H1 (cell line): Measurements from ENCODE around the gene CD244. TPM values are rescaled to one million over a fixed set of nuclear protein-coding genes. Genes with fewer than 3 reads are reported as not detected.

ENCODE experiments used
- CTCF ChIA-PET: fragments of 300-600 bp; sonication (Branson Sonifier 250); formaldehyde crosslinking; loops from one replicate; lab custom pipeline; 2021; ENCODE audit not compliant: partially characterized antibody; lab: Charles Lee
- POLR2A ChIA-PET: fragments of 300-600 bp; sonication (Branson Sonifier 250); formaldehyde crosslinking; loops from one replicate; lab custom pipeline; 2021; ENCODE audit warnings: inconsistent platforms; ENCODE audit not compliant: partially characterized antibody; lab: Charles Lee
- DNase-seq, 2 experiments: peaks; one replicate each; pipeline versions ENCODE4 v3.0.0 to v3.0.0-alpha.2; 2010 to 2022; ENCODE audit warnings: low spot score in 2 of 2, low read depth in 1 of 2, mixed read lengths in 1 of 2
- FAIRE-seq: peaks from 2 replicates; lab custom pipeline; 2011; peaks lifted over from hg19 to GRCh38; lab: Jason Lieb, UNC
- H2AFZ ChIP-seq: 2 replicates; pipeline ENCODE4 v1.8.1; 2012; ENCODE audit warnings: low read length, inconsistent platforms
- H2AK5ac ChIP-seq: 2 replicates; pipeline ENCODE4 v1.6.1; 2013; ENCODE audit warnings: low read depth, low read length
- H2BK120ac ChIP-seq: replicated peaks from 2 replicates; pipeline ENCODE3; 2013; ENCODE audit warnings: low read depth, low read length, inconsistent platforms
- H2BK12ac ChIP-seq: 2 replicates; pipeline ENCODE4 v1.6.1; 2013; ENCODE audit warnings: low read depth, low read length
- H2BK15ac ChIP-seq: 2 replicates; pipeline ENCODE4 v1.6.1; 2013; ENCODE audit warnings: low read length
- H2BK20ac ChIP-seq: 2 replicates; pipeline ENCODE4 v1.6.1; 2013; ENCODE audit warnings: low read length
- H2BK5ac ChIP-seq: 2 replicates; pipeline ENCODE4 v1.6.1; 2013; ENCODE audit warnings: low read depth, low read length
- H3K14ac ChIP-seq: 2 replicates; pipeline ENCODE4 v1.6.1; 2013; ENCODE audit warnings: inconsistent platforms; ENCODE audit not compliant: insufficient read length
- H3K18ac ChIP-seq: 2 replicates; pipeline ENCODE4 v1.6.1; 2013; ENCODE audit warnings: low read length; ENCODE audit errors: extremely low read depth
- H3K23ac ChIP-seq: 2 replicates; pipeline ENCODE4 v1.6.1; 2013; ENCODE audit warnings: inconsistent platforms; ENCODE audit not compliant: insufficient read length
- H3K23me2 ChIP-seq: 2 replicates; pipeline ENCODE4 v1.6.1; 2013; ENCODE audit warnings: low read depth, low read length
- H3K27ac ChIP-seq: 2 replicates; pipeline ENCODE4 v1.6.1; 2011; ENCODE audit warnings: low read depth, low read length, inconsistent platforms
- H3K27me3 ChIP-seq, 4 experiments: replicated peaks in 1 of 4; 1 replicate in 1 of 4; 2 replicates in 3 of 4; pipeline versions ENCODE4 v1.6.1 to v1.8.1; 2011 to 2013; ENCODE audit warnings: low read length in 3 of 4, mild to moderate bottlenecking in 3 of 4, inconsistent platforms in 2 of 4, mixed read lengths in 2 of 4, moderate library complexity in 1 of 4; ENCODE audit not compliant: control insufficient read depth in 3 of 4, insufficient read depth in 3 of 4; ENCODE audit errors: extremely low read depth in 1 of 4
- H3K36me3 ChIP-seq, 4 experiments: 2 replicates each; pipeline versions ENCODE4 v1.6.1 to v1.8.1; 2011 to 2013; ENCODE audit warnings: mild to moderate bottlenecking in 4 of 4, low read length in 3 of 4, moderate library complexity in 2 of 4, control low read depth in 1 of 4, inconsistent platforms in 1 of 4; ENCODE audit not compliant: insufficient read depth in 4 of 4, control insufficient read depth in 2 of 4
- H3K4ac ChIP-seq: replicated peaks from 2 replicates; pipeline ENCODE3; 2013; ENCODE audit warnings: low read length, low read depth, mixed read lengths, inconsistent platforms; ENCODE audit not compliant: insufficient read length
- H3K4me1 ChIP-seq, 4 experiments: replicated peaks in 1 of 4; 1 replicate in 1 of 4; 2 replicates in 3 of 4; pipeline versions ENCODE4 v1.6.1 to v1.8.1; 2011 to 2013; ENCODE audit warnings: low read length in 3 of 4, inconsistent platforms in 2 of 4, mixed read lengths in 1 of 4; ENCODE audit not compliant: insufficient read depth in 4 of 4, control insufficient read depth in 3 of 4
- H3K4me2 ChIP-seq, 2 experiments: 2 replicates each; pipeline versions ENCODE4 v1.6.1 to v1.8.1; 2011 to 2013; ENCODE audit warnings: low read depth in 2 of 2, low read length in 2 of 2, control low read depth in 1 of 2, inconsistent platforms in 1 of 2, mild to moderate bottlenecking in 1 of 2; ENCODE audit not compliant: insufficient read depth in 1 of 2
- H3K4me3 ChIP-seq, 4 experiments: fragments of 200-600, 300-600 bp in 1 of 4; sonication (generic), shearing (Covaris generic), sonication (Bioruptor Twin) in 1 of 4; 2 replicates each; pipeline versions ENCODE4 v1.5.1 to v1.8.1; 2011 to 2016; ENCODE audit warnings: low read length in 4 of 4, low read depth in 3 of 4, control low read depth in 2 of 4, inconsistent platforms in 2 of 4, mild to moderate bottlenecking in 2 of 4, mixed read lengths in 1 of 4, moderate library complexity in 1 of 4; ENCODE audit not compliant: insufficient read depth in 2 of 4; ENCODE audit errors: extremely low read depth in 1 of 4
- H3K56ac ChIP-seq: replicated peaks from 2 replicates; pipeline ENCODE3; 2013; ENCODE audit warnings: low read depth, mild to moderate bottlenecking, mixed read lengths, low read length, inconsistent platforms; ENCODE audit not compliant: insufficient read length
- H3K79me1 ChIP-seq: 2 replicates; pipeline ENCODE4 v1.6.1; 2013; ENCODE audit warnings: low read depth, low read length, control low read depth
- H3K79me2 ChIP-seq, 2 experiments: 2 replicates each; pipeline versions ENCODE4 v1.6.1 to v1.8.1; 2012 to 2013; ENCODE audit warnings: low read length in 2 of 2, mild to moderate bottlenecking in 2 of 2, inconsistent platforms in 1 of 2; ENCODE audit not compliant: insufficient read depth in 2 of 2, control insufficient read depth in 1 of 2
- H3K9ac ChIP-seq, 4 experiments: replicated peaks in 1 of 4; 1 replicate in 1 of 4; 2 replicates in 3 of 4; pipeline versions ENCODE4 v1.6.1 to v1.8.1; 2011 to 2013; ENCODE audit warnings: low read depth in 3 of 4, low read length in 3 of 4, control low read depth in 2 of 4, mild to moderate bottlenecking in 2 of 4, moderate library complexity in 2 of 4, inconsistent platforms in 1 of 4; ENCODE audit errors: extremely low read depth in 1 of 4
- H3K9me3 ChIP-seq, 2 experiments: 2 replicates each; pipeline versions ENCODE4 v1.6.1 to v1.8.1; 2012 to 2013; ENCODE audit warnings: mild to moderate bottlenecking in 2 of 2, moderate library complexity in 2 of 2, control low read depth in 1 of 2, inconsistent platforms in 1 of 2, low read depth in 1 of 2, low read length in 1 of 2, mixed read lengths in 1 of 2; ENCODE audit not compliant: insufficient read depth in 2 of 2
- H4K20me1 ChIP-seq, 2 experiments: replicated peaks in 1 of 2; 2 replicates each; pipeline versions ENCODE3 to v1.8.1; 2011 to 2013; ENCODE audit warnings: inconsistent platforms in 2 of 2, low read length in 2 of 2, mild to moderate bottlenecking in 1 of 2; ENCODE audit not compliant: insufficient read depth in 2 of 2, control insufficient read depth in 1 of 2
- H4K5ac ChIP-seq: 2 replicates; pipeline ENCODE4 v1.6.1; 2013; ENCODE audit warnings: low read length, low read depth, mixed read lengths, inconsistent platforms; ENCODE audit not compliant: insufficient read length
- H4K8ac ChIP-seq: 2 replicates; pipeline ENCODE4 v1.8.0; 2013; ENCODE audit warnings: mild to moderate bottlenecking, moderate library complexity, low read length, inconsistent platforms; ENCODE audit not compliant: insufficient read depth; ENCODE audit errors: extremely low read depth
- H4K91ac ChIP-seq: replicated peaks from 2 replicates; pipeline ENCODE3; 2013; ENCODE audit warnings: low read length, mixed read lengths, inconsistent platforms; ENCODE audit not compliant: insufficient read length
- CTBP2 ChIP-seq: IDR thresholded peaks from 2 replicates; pipeline ENCODE4 v1.7.0; 2011; ENCODE audit warnings: borderline replicate concordance, mild to moderate bottlenecking, moderate library complexity, mixed read lengths, low read length; ENCODE audit not compliant: insufficient read depth, insufficient read length
- EGR1 ChIP-seq: IDR thresholded peaks from 2 replicates; pipeline ENCODE4 v1.6.1; 2011; ENCODE audit warnings: low read depth, low read length, borderline replicate concordance
- JUN ChIP-seq: IDR thresholded peaks from 2 replicates; pipeline ENCODE4 v1.6.1; 2011; ENCODE audit warnings: low read depth, mild to moderate bottlenecking, improper control_type of control experiment, low read length
- SIN3A ChIP-seq, 2 experiments: IDR thresholded peaks in 1 of 2; conservative IDR thresholded peaks in 1 of 2; 2 replicates each; pipeline ENCODE4 v1.6.1; 2011 to 2012; ENCODE audit warnings: low read length in 2 of 2, improper control_type of control experiment in 1 of 2, low read depth in 1 of 2, mild to moderate bottlenecking in 1 of 2
- SP2 ChIP-seq: IDR thresholded peaks from 2 replicates; pipeline ENCODE4 v1.6.1; 2012; ENCODE audit warnings: mild to moderate bottlenecking, low read length, inconsistent platforms
- SUZ12 ChIP-seq: fragments of 200-600 bp; sonication (generic); IDR thresholded peaks from 2 replicates; pipeline ENCODE4 v1.6.1; 2012; ENCODE audit warnings: mild to moderate bottlenecking, inconsistent platforms, low read length, moderate library complexity, mixed read lengths
- TAF1 ChIP-seq: IDR thresholded peaks from 2 replicates; pipeline ENCODE4 v1.6.1; 2011; ENCODE audit warnings: mild to moderate bottlenecking, low read depth, low read length
- TAF7 ChIP-seq: optimal IDR thresholded peaks from 2 replicates; pipeline ENCODE3; 2011; ENCODE audit warnings: low read depth, mild to moderate bottlenecking, inconsistent platforms, low read length, moderate library complexity, borderline replicate concordance
- WGBS, 2 experiments: shearing (Covaris generic) in 1 of 2; methylation state at CpG; one replicate each; pipeline versions ENCODE4 v1.1.6 to v1.1.7; 2013 to 2015; ENCODE audit warnings: low lambda C conversion rate in 2 of 2, mixed read lengths in 2 of 2, inconsistent platforms in 1 of 2, low coverage in 1 of 2, missing lambda C conversion rate in 1 of 2; ENCODE audit not compliant: insufficient replicate concordance in 2 of 2, insufficient coverage in 1 of 2, insufficient read length in 1 of 2; ENCODE audit errors: extremely low coverage in 1 of 2, missing lambda C conversion rate in 1 of 2; 5-methylcytosine and 5-hydroxymethylcytosine counted together
- long read RNA-seq, 2 experiments: library from RNA in 1 of 2; library from capped mRNA in 1 of 2; stranded (forward); transcript quantifications; one replicate each; pipeline ENCODE4 v2.0.0, GENCODE V29; 2021; ENCODE audit warnings: inconsistent platforms in 1 of 2
- polyA minus RNA-seq, 3 experiments: library from RNA; depleted of rRNA, polyadenylated mRNA; stranded (reverse); fragments of >200 nt; gene quantifications; 1 replicate in 2 of 3; 2 replicates in 1 of 3; pipeline ENCODE4 v1.2.3, GENCODE V29; 2011
- polyA plus RNA-seq, 7 experiments: library from polyadenylated mRNA; depleted of rRNA in 3 of 7; stranded (reverse) in 5 of 7; unstranded in 2 of 7; fragments of >200 nt in 5 of 7; fragments of 200-250 nt in 2 of 7; gene quantifications; 1 replicate in 5 of 7; 2 replicates in 1 of 7; 4 replicates in 1 of 7; pipeline versions ENCODE4 v1.2.1 to v1.2.3, GENCODE V29; 2011 to 2013; ENCODE audit warnings: missing spikeins in 2 of 7, mixed read lengths in 2 of 7
- total RNA-seq: library from RNA; stranded (reverse); fragmentation: NEBNext Ultra II Directional; extraction: Animal tissue kit (Norgen Biotek cat#: 25700); gene quantifications from 2 replicates; pipeline ENCODE4 v1.2.1, GENCODE V29; 2021
- TF ChIP-seq, protein P1 (sequence below): IDR thresholded peaks from 2 replicates; pipeline ENCODE4 v1.6.1; 2011; ENCODE audit warnings: low read length, improper control_type of control experiment

Gene CD244
- total RNA-seq (not detected in 2 replicates), polyA plus RNA-seq (2011; rRNA removed) (not detected in 2 replicates), polyA minus RNA-seq (2011; rRNA and poly(A)+ RNA removed) (not detected in 2 replicates)
- not detected for polyA plus RNA-seq (2011; cell fraction: cytosol; rRNA removed)
- polyA plus RNA-seq (2011; cell fraction: nucleus; rRNA removed) = not detected
- not detected in 4 replicates for polyA plus RNA-seq (2012, experiment 1 of 2)
- polyA plus RNA-seq (2012, experiment 2 of 2) = not detected
- not detected for polyA plus RNA-seq (2013, experiment 1 of 2)
- polyA plus RNA-seq (2013, experiment 2 of 2) = not detected
- polyA minus RNA-seq (2011; cell fraction: cytosol; rRNA and poly(A)+ RNA removed) = not detected
- polyA minus RNA-seq (2011; cell fraction: nucleus; rRNA and poly(A)+ RNA removed) = not detected
- long read RNA-seq, experiment 1 = 0 reads
- long read RNA-seq, experiment 2 = 0 reads

GRCh38 chr1:160862203-160863060 is at the start of gene CD244:
Gene CD244 (minus strand): TSS chr1:160862887. CDS start chr1:160862677, 210 bp downstream.
- H3K27me3 ChIP-seq = no peaks in the 10 kb centered on the region
- H3K27ac ChIP-seq = no peak within 1 kb of the TSS
- no peak within 1 kb of the TSS for H2BK120ac ChIP-seq
- H3K14ac ChIP-seq = no peak within 1 kb of the TSS
- WGBS, 2 experiments = 87% methylated on average over 12 of the region's 12 CpGs; no CpG with 5 or more reads in 1 of the 2 experiments
- no peaks in the 10 kb centered on the region for H3K36me3 ChIP-seq
- H3K56ac ChIP-seq = no peak within 1 kb of the TSS
- DNase-seq (no peak), FAIRE-seq (no peak)
- H3K23ac ChIP-seq = no peak within 1 kb of the TSS
- H3K23me2 ChIP-seq = no peaks in the 10 kb centered on the region
- H4K20me1 ChIP-seq = no peaks in the 10 kb centered on the region
- ChIA-PET CTCF (interaction anchor here (0.7 to 5.5 kb wide), 8 partner anchors 10 to 189 kb away, joined by 3 to 35 read pairs (median 4); partner anchors contain the start of gene ITLN1), POLR2A (no interaction called here)
- no peaks in the 10 kb centered on the region for H3K9me3 ChIP-seq
- no peak within 1 kb of the TSS for H2BK5ac ChIP-seq
- peaks cover 0 to 2% (median 0%) of the 10 kb centered on the region in 4 experiments; a peak in 1 of 7 replicates for H3K4me1 ChIP-seq
- H2BK20ac ChIP-seq = no peak within 1 kb of the TSS
- H3K4ac ChIP-seq = peak within 1 kb of the TSS; percentile 41
- no peaks in the 10 kb centered on the region for H3K79me2 ChIP-seq
- H4K5ac ChIP-seq = no peak within 1 kb of the TSS
- H3K4me2 ChIP-seq = no peak within 1 kb of the TSS
- no peak within 1 kb of the TSS for H2BK15ac ChIP-seq
- no peak within 1 kb of the TSS for H4K91ac ChIP-seq
- H3K4me3 ChIP-seq = no peak within 1 kb of the TSS
- H2BK12ac ChIP-seq = no peak within 1 kb of the TSS
- H2AFZ ChIP-seq = no peak within 1 kb of the TSS
- H3K9ac ChIP-seq = no peak within 1 kb of the TSS
- H4K8ac ChIP-seq = no peak within 1 kb of the TSS
- no peaks in the 10 kb centered on the region for H3K79me1 ChIP-seq
- no peak within 1 kb of the TSS for H3K18ac ChIP-seq
- H2AK5ac ChIP-seq = no peak within 1 kb of the TSS
- TF ChIP-seq SP2 = no peak
- TF ChIP-seq, protein P1, sequence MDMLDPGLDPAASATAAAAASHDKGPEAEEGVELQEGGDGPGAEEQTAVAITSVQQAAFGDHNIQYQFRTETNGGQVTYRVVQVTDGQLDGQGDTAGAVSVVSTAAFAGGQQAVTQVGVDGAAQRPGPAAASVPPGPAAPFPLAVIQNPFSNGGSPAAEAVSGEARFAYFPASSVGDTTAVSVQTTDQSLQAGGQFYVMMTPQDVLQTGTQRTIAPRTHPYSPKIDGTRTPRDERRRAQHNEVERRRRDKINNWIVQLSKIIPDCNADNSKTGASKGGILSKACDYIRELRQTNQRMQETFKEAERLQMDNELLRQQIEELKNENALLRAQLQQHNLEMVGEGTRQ = no peak
- TF ChIP-seq JUN = no peak
- TF ChIP-seq SIN3A (conservative IDR thresholded peaks at IDR 0.05 in 1 of 2, IDR thresholded peaks at IDR 0.05 in 1 of 2; ENCODE audit: low read depth in 1 of 2, low read length in 2 of 2) = no peak
- TF ChIP-seq TAF7 = no peak
- TF ChIP-seq TAF1 = no peak
- TF ChIP-seq EGR1 = no peak
- TF ChIP-seq SUZ12 = no peak
- TF ChIP-seq CTBP2 = no peak
